Right atrium auricular region (tissue), 2 donors: ENCODE measurements around the gene EDAR. TPM values are rescaled to one million over a fixed set of nuclear protein-coding genes. Genes with fewer than 3 reads are reported as not detected.

Experiments
- DNase-seq: peaks from one replicate; pipeline ENCODE4 v3.0.0-alpha.2; 2019; ENCODE audit warnings: low spot score
- H3K27ac ChIP-seq, 2 donors: fragments of 200-600 bp; sonication (generic); 1 replicate in 1 of 2; 2 replicates in 1 of 2; pipeline ENCODE4 v1.5.1; 2016 to 2019
- H3K27me3 ChIP-seq, 2 donors: fragments of 200-600 bp; sonication (generic); one replicate each; pipeline versions ENCODE4 v1.5.1 to v1.6.0; 2017 to 2019
- H3K36me3 ChIP-seq: fragments of 200-600 bp; sonication (generic); one replicate; pipeline ENCODE4 v1.5.1; 2016
- H3K4me1 ChIP-seq, 2 donors: fragments of 200-600 bp; sonication (generic); one replicate each; pipeline versions ENCODE4 v1.5.1 to v1.6.0; 2017 to 2019
- H3K4me3 ChIP-seq, 2 donors: fragments of 200-600 bp; sonication (generic); 1 replicate in 1 of 2; 2 replicates in 1 of 2; pipeline ENCODE4 v1.5.1; 2017 to 2019; ENCODE audit warnings: mild to moderate bottlenecking in 1 of 2, moderate library complexity in 1 of 2
- H3K9me3 ChIP-seq, 2 donors: fragments of 200-600 bp; sonication (generic); one replicate each; pipeline ENCODE4 v1.5.1; 2019
- CTCF ChIP-seq, 2 donors: fragments of 200-600 bp; sonication (generic); IDR thresholded peaks; one replicate each; pipeline ENCODE4 v1.5.1; 2019; ENCODE audit warnings: antibody characterized with exemption in 2 of 2
- total RNA-seq, 2 donors: library from RNA; depleted of rRNA; stranded (reverse); fragments of >200 nt; gene quantifications; one replicate each; pipeline ENCODE4 v1.1.0, GENCODE V29; 2016

The EDAR gene
- total RNA-seq, 2 donors from 2014 or later: not detected

GRCh38 chr2:108895188-108895587 lies 93.8 kb downstream of the EDAR start:
- H3K36me3 ChIP-seq: no peaks in the 10 kb centered on the region
- no peaks in the 10 kb centered on the region for H3K27me3 ChIP-seq
- no peak overlapping the region for H3K27ac ChIP-seq
- H3K4me3 ChIP-seq: no peak overlapping the region
- peaks cover 0 to 17% of the 10 kb centered on the region in 2 donors for H3K9me3 ChIP-seq
- no peaks in the 10 kb centered on the region for H3K4me1 ChIP-seq
- no peak for DNase-seq
- TF ChIP-seq CTCF (IDR thresholded peaks at IDR 0.05): no peak

- peaks cover 0 to 17% of the 10 kb centered on the region in 2 donors for H3K9me3 ChIP-seq
- no peaks in the 10 kb centered on the region for H3K4me1 ChIP-seq
- H3K27me3 ChIP-seq: no peaks in the 10 kb centered on the region
- no peak for DNase-seq
- H3K27ac ChIP-seq: no peak overlapping the region
- no peak overlapping the region for H3K4me3 ChIP-seq
- H3K36me3 ChIP-seq: no peaks in the 10 kb centered on the region
- TF ChIP-seq CTCF (IDR thresholded peaks at IDR 0.05): no peak
These were observed 94.3 kb downstream of the EDAR start for GRCh38 chr2:108894766-108895165.

- H3K4me3 ChIP-seq: no peak overlapping the region
- H3K9me3 ChIP-seq: peaks cover 0 to 25% of the 10 kb centered on the region in 2 donors
- no peak for DNase-seq
- no peaks in the 10 kb centered on the region for H3K4me1 ChIP-seq
- no peak for TF ChIP-seq CTCF (IDR thresholded peaks at IDR 0.05)
- H3K27me3 ChIP-seq: no peaks in the 10 kb centered on the region
- no peaks in the 10 kb centered on the region for H3K36me3 ChIP-seq
- H3K27ac ChIP-seq: no peak overlapping the region
These were observed 95.7 kb downstream of the EDAR start for GRCh38 chr2:108893277-108893676.

GRCh38 chr2:108889907-108890306 lies 99.1 kb downstream of the EDAR start:
- Histone ChIP-seq H3K36me3 (no peaks in the 10 kb centered on the region), H3K27ac (no peak overlapping the region), H3K4me3 (no peak overlapping the region), H3K4me1 (no peaks in the 10 kb centered on the region), H3K9me3 (peaks cover 0 to 38% of the 10 kb centered on the region in 2 donors), H3K27me3 (no peaks in the 10 kb centered on the region)
- no peak for DNase-seq
- no peak for TF ChIP-seq CTCF (IDR thresholded peaks at IDR 0.05)

GRCh38 chr2:108884619-108885018 lies 104.4 kb downstream of the EDAR start:
- Histone ChIP-seq H3K27me3 (no peaks in the 10 kb centered on the region), H3K4me1 (no peaks in the 10 kb centered on the region), H3K4me3 (no peak overlapping the region), H3K9me3 (peaks cover 0 to 38% of the 10 kb centered on the region in 2 donors), H3K27ac (no peak overlapping the region), H3K36me3 (no peaks in the 10 kb centered on the region)
- TF ChIP-seq CTCF (IDR thresholded peaks at IDR 0.05): no peak
- no peak for DNase-seq

GRCh38 chr2:108878276-108878675 lies 110.7 kb downstream of the EDAR start:
- H3K4me3 ChIP-seq: no peak overlapping the region
- peaks cover 0 to 19% of the 10 kb centered on the region in 2 donors for H3K9me3 ChIP-seq
- H3K36me3 ChIP-seq: no peaks in the 10 kb centered on the region
- DNase-seq: no peak
- TF ChIP-seq CTCF (IDR thresholded peaks at IDR 0.05): no peak
- no peak overlapping the region for H3K27ac ChIP-seq
- no peaks in the 10 kb centered on the region for H3K27me3 ChIP-seq
- no peaks in the 10 kb centered on the region for H3K4me1 ChIP-seq
